OCI-LY1 (cell line): ENCODE data around the gene TNS1.

ENCODE experiments used
- H2AFZ ChIP-seq: fragments of 200-600 bp; sonication (generic), shearing (Covaris generic); 2 replicates; pipeline ENCODE4 v1.6.0; 2014; ENCODE audit warnings: antibody characterized with exemption, mild to moderate bottlenecking, low read length
- H3F3A ChIP-seq: fragments of 200-600 bp; sonication (generic), shearing (Covaris generic); 2 replicates; pipeline ENCODE4 v1.6.0; 2014; ENCODE audit warnings: mild to moderate bottlenecking, antibody characterized with exemption, low read length, moderate library complexity; ENCODE audit not compliant: insufficient read depth
- H3K27ac ChIP-seq: fragments of 200-600 bp; sonication (generic); 2 replicates; pipeline ENCODE4 v1.5.1; 2014; ENCODE audit warnings: low read length, mixed run types, mild to moderate bottlenecking, low read depth; ENCODE audit not compliant: poor library complexity, severe bottlenecking
- H3K27me3 ChIP-seq: fragments of 200-600 bp; sonication (generic); 2 replicates; pipeline ENCODE4 v1.6.0; 2014; ENCODE audit warnings: antibody characterized with exemption, mild to moderate bottlenecking, low read length, moderate library complexity; ENCODE audit not compliant: insufficient read depth
- H3K36me3 ChIP-seq: fragments of 200-600 bp; sonication (generic); 2 replicates; pipeline ENCODE4 v1.6.1; 2014; ENCODE audit warnings: mild to moderate bottlenecking, antibody characterized with exemption, low read length, moderate library complexity, mixed read lengths; ENCODE audit not compliant: insufficient read depth
- H3K4me1 ChIP-seq: fragments of 200-600 bp; sonication (generic); 2 replicates; pipeline ENCODE4 v1.5.1; 2014; ENCODE audit warnings: mild to moderate bottlenecking, low read length, moderate library complexity; ENCODE audit not compliant: insufficient read depth, severe bottlenecking
- H3K4me2 ChIP-seq: fragments of 200-600 bp; sonication (generic), shearing (Covaris generic); 2 replicates; pipeline ENCODE4 v1.6.1; 2014; ENCODE audit warnings: low read length
- H3K4me3 ChIP-seq: fragments of 200-600 bp; sonication (generic); 2 replicates; pipeline ENCODE4 v1.5.1; 2014; ENCODE audit warnings: low read length, low read depth, mild to moderate bottlenecking, mixed read lengths; ENCODE audit not compliant: poor library complexity, severe bottlenecking
- H3K79me2 ChIP-seq: fragments of 200-600 bp; shearing (Covaris generic); 2 replicates; pipeline ENCODE4 v1.6.1; 2016; ENCODE audit warnings: mixed run types, low read length, mixed read lengths; ENCODE audit not compliant: insufficient read depth
- H3K9ac ChIP-seq: fragments of 200-600 bp; sonication (generic), shearing (Covaris generic); 2 replicates; pipeline ENCODE4 v1.6.1; 2014; ENCODE audit warnings: mild to moderate bottlenecking, low read length, mixed read lengths
- H3K9me2 ChIP-seq: fragments of 200-600 bp; sonication (generic), shearing (Covaris generic); 2 replicates; pipeline ENCODE4 v1.6.1; 2014; ENCODE audit warnings: low read depth, mild to moderate bottlenecking, low read length, mixed read lengths
- H3K9me3 ChIP-seq: fragments of 200-600 bp; shearing (Covaris generic); 2 replicates; pipeline ENCODE4 v1.6.1; 2014; ENCODE audit warnings: low read length, mixed read lengths
- H4K20me1 ChIP-seq: fragments of 200-600 bp; sonication (generic), shearing (Covaris generic); 2 replicates; pipeline ENCODE4 v1.6.0; 2016; ENCODE audit warnings: mild to moderate bottlenecking, low read length; ENCODE audit not compliant: insufficient read depth
- CTCF ChIP-seq: fragments of 200-600 bp; sonication (generic), shearing (Covaris generic); IDR thresholded peaks from 2 replicates; pipeline ENCODE4 v1.5.1; 2017; ENCODE audit warnings: mild to moderate bottlenecking, antibody characterized with exemption, low read length, moderate library complexity, mixed read lengths
- EZH2 ChIP-seq: fragments of 200-600 bp; sonication (generic), shearing (Covaris generic); IDR thresholded peaks from 2 replicates; pipeline ENCODE4 v1.8.0; 2017; ENCODE audit warnings: borderline replicate concordance, mixed run types, mild to moderate bottlenecking, antibody characterized with exemption, low read length, moderate library complexity, mixed read lengths

Gene TNS1

GRCh38 chr2:217875138-217875537 is 127.7 kb downstream of the TNS1 start:
- Histone ChIP-seq H3K27ac (no peak overlapping the region), H3K4me3 (no peak overlapping the region), H3K4me2 (no peak overlapping the region), H3F3A (no peaks in the 10 kb centered on the region), H3K9me2 (no peaks in the 10 kb centered on the region), H4K20me1 (no peaks in the 10 kb centered on the region), H3K9me3 (no peaks in the 10 kb centered on the region), H2AFZ (no peak overlapping the region), H3K4me1 (no peaks in the 10 kb centered on the region), H3K36me3 (no peaks in the 10 kb centered on the region), H3K79me2 (no peaks in the 10 kb centered on the region), H3K27me3 (0 out of 2 replicates have a peak, but pooled peaks cover 8% of the 10 kb centered on the region), H3K9ac (no peak overlapping the region)
- no peak for TF ChIP-seq EZH2
- TF ChIP-seq CTCF = no peak

GRCh38 chr2:217873371-217873770 is 129.4 kb downstream of the TNS1 start:
- TF ChIP-seq CTCF (no peak), EZH2 (no peak)
- H4K20me1 ChIP-seq = no peaks in the 10 kb centered on the region
- H3K4me3 ChIP-seq = no peak overlapping the region
- no peak overlapping the region for H3K27ac ChIP-seq
- no peaks in the 10 kb centered on the region for H3K4me1 ChIP-seq
- no peaks in the 10 kb centered on the region for H3F3A ChIP-seq
- no peaks in the 10 kb centered on the region for H3K36me3 ChIP-seq
- no peaks in the 10 kb centered on the region for H3K79me2 ChIP-seq
- no peak overlapping the region for H2AFZ ChIP-seq
- H3K27me3 ChIP-seq = 0 out of 2 replicates have a peak, but pooled peaks cover 4% of the 10 kb centered on the region
- H3K4me2 ChIP-seq = no peak overlapping the region
- H3K9me3 ChIP-seq = no peaks in the 10 kb centered on the region
- H3K9me2 ChIP-seq = no peaks in the 10 kb centered on the region
- no peak overlapping the region for H3K9ac ChIP-seq

- H4K20me1 ChIP-seq = no peaks in the 10 kb centered on the region
Measured at GRCh38 chr2:217872319-217872718, 130.5 kb downstream of the TNS1 start.

More at GRCh38 chr2:217872319-217872718, 130.5 kb downstream of the TNS1 start:
- no peak overlapping the region for H2AFZ ChIP-seq
- H3K9ac ChIP-seq = no peak overlapping the region
- H3K4me3 ChIP-seq = no peak overlapping the region
- no peaks in the 10 kb centered on the region for H3K79me2 ChIP-seq
- no peaks in the 10 kb centered on the region for H3F3A ChIP-seq
- H3K27me3 ChIP-seq = 0 out of 2 replicates have a peak, but pooled peaks cover 4% of the 10 kb centered on the region
- no peaks in the 10 kb centered on the region for H3K9me3 ChIP-seq
- no peaks in the 10 kb centered on the region for H3K9me2 ChIP-seq
- no peak overlapping the region for H3K4me2 ChIP-seq
- TF ChIP-seq CTCF (no peak), EZH2 (no peak)
- no peaks in the 10 kb centered on the region for H3K36me3 ChIP-seq
- no peak overlapping the region for H3K27ac ChIP-seq
- H3K4me1 ChIP-seq = no peaks in the 10 kb centered on the region
